HEK293T (cell line): ENCODE results near the gene SLC5A2.

Experiments
- CTCF ChIA-PET: fragments of 350-600 bp; formaldehyde crosslinking; extraction: SDS; loops from one replicate; lab custom pipeline; 2021; ENCODE audit warnings: antibody characterized with exemption, inconsistent platforms; lab: Yijun Ruan, JAX
- POLR2A ChIA-PET: fragments of 350-600 bp; formaldehyde crosslinking; extraction: SDS; loops from one replicate; lab custom pipeline; 2020; ENCODE audit warnings: antibody characterized with exemption, inconsistent platforms; lab: Yijun Ruan, JAX
- DNase-seq: peaks from one replicate; pipeline ENCODE4 v3.0.0; 2012; ENCODE audit warnings: mixed read lengths; ENCODE audit errors: extremely low spot score
- ARNT ChIP-seq: fragments of 450-650 bp; IDR thresholded peaks from 2 replicates; pipeline ENCODE4 v1.6.1; 2017; ENCODE audit warnings: mild to moderate bottlenecking
- BHLHE40 ChIP-seq: fragments of 450-650 bp; IDR thresholded peaks from 2 replicates; pipeline ENCODE4 v1.6.1; 2016; ENCODE audit warnings: mild to moderate bottlenecking, moderate library complexity, borderline replicate concordance
- CTBP1 ChIP-seq: fragments of 450-650 bp; IDR thresholded peaks from 2 replicates; pipeline ENCODE4 v1.6.1; 2016; ENCODE audit warnings: borderline replicate concordance
- ELF4 ChIP-seq: fragments of 450-650 bp; IDR thresholded peaks from 2 replicates; pipeline ENCODE4 v1.6.1; 2017; ENCODE audit warnings: antibody characterized with exemption
- FOXA1 ChIP-seq: fragments of 450-650 bp; IDR thresholded peaks from 2 replicates; pipeline ENCODE4 v1.6.1; 2016; ENCODE audit warnings: mild to moderate bottlenecking
- FOXK2 ChIP-seq: fragments of 450-650 bp; IDR thresholded peaks from 2 replicates; pipeline ENCODE4 v1.6.1; 2016; ENCODE audit warnings: mild to moderate bottlenecking
- FOXM1 ChIP-seq: fragments of 450-650 bp; IDR thresholded peaks from 2 replicates; pipeline ENCODE4 v1.6.1; 2017; ENCODE audit warnings: mild to moderate bottlenecking, borderline replicate concordance
- HDGF ChIP-seq: fragments of 450-650 bp; IDR thresholded peaks from 2 replicates; pipeline ENCODE4 v1.6.1; 2017; ENCODE audit warnings: antibody characterized with exemption, borderline replicate concordance
- L3MBTL2 ChIP-seq: fragments of 450-650 bp; conservative IDR thresholded peaks from 2 replicates; pipeline ENCODE4 v1.6.1; 2016; ENCODE audit warnings: mild to moderate bottlenecking
- LEF1 ChIP-seq: fragments of 450-650 bp; IDR thresholded peaks from 2 replicates; pipeline ENCODE4 v1.6.1; 2017; ENCODE audit warnings: mild to moderate bottlenecking, borderline replicate concordance
- NFRKB ChIP-seq: fragments of 450-650 bp; IDR thresholded peaks from 2 replicates; pipeline ENCODE4 v1.6.1; 2016; ENCODE audit warnings: mild to moderate bottlenecking, moderate library complexity
- SP1 ChIP-seq: fragments of 450-650 bp; IDR thresholded peaks from 2 replicates; pipeline ENCODE4 v1.6.1; 2017
- SUZ12 ChIP-seq: fragments of 450-650 bp; IDR thresholded peaks from 2 replicates; pipeline ENCODE4 v1.6.1; 2016; ENCODE audit warnings: mild to moderate bottlenecking
- TARDBP ChIP-seq: fragments of 450-650 bp; IDR thresholded peaks from 2 replicates; pipeline ENCODE4 v1.6.1; 2016
- ZNF384 ChIP-seq: fragments of 450-650 bp; IDR thresholded peaks from 2 replicates; pipeline ENCODE4 v1.6.1; 2016
- TF ChIP-seq, protein P1 (sequence below): fragments of 450-650 bp; IDR thresholded peaks from 2 replicates; pipeline ENCODE4 v1.6.1; 2016

SLC5A2 gene

DNA sequence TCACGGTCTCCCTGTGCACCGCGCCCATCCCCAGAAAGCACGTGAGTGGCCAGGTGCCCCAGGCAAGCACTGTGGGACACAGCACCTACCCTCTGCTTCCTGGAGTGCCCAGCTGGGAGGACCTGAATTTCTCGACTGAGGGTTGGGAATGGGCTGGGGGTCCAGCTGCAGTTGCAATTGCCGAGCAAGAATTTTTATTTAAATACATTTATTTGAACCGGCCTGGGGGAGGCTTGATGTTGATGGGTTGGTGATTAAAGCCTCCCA is 6.3 kb downstream of the SLC5A2 start:
- CTCF ChIA-PET = no interaction called here
- POLR2A ChIA-PET = no interaction called here
- no peak for DNase-seq
- TF ChIP-seq FOXM1 (no peak), HDGF (no peak), FOXA1 (no peak), BHLHE40 (no peak)
- TF ChIP-seq, protein P1, sequence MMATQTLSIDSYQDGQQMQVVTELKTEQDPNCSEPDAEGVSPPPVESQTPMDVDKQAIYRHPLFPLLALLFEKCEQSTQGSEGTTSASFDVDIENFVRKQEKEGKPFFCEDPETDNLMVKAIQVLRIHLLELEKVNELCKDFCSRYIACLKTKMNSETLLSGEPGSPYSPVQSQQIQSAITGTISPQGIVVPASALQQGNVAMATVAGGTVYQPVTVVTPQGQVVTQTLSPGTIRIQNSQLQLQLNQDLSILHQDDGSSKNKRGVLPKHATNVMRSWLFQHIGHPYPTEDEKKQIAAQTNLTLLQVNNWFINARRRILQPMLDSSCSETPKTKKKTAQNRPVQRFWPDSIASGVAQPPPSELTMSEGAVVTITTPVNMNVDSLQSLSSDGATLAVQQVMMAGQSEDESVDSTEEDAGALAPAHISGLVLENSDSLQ = no peak

DNA sequence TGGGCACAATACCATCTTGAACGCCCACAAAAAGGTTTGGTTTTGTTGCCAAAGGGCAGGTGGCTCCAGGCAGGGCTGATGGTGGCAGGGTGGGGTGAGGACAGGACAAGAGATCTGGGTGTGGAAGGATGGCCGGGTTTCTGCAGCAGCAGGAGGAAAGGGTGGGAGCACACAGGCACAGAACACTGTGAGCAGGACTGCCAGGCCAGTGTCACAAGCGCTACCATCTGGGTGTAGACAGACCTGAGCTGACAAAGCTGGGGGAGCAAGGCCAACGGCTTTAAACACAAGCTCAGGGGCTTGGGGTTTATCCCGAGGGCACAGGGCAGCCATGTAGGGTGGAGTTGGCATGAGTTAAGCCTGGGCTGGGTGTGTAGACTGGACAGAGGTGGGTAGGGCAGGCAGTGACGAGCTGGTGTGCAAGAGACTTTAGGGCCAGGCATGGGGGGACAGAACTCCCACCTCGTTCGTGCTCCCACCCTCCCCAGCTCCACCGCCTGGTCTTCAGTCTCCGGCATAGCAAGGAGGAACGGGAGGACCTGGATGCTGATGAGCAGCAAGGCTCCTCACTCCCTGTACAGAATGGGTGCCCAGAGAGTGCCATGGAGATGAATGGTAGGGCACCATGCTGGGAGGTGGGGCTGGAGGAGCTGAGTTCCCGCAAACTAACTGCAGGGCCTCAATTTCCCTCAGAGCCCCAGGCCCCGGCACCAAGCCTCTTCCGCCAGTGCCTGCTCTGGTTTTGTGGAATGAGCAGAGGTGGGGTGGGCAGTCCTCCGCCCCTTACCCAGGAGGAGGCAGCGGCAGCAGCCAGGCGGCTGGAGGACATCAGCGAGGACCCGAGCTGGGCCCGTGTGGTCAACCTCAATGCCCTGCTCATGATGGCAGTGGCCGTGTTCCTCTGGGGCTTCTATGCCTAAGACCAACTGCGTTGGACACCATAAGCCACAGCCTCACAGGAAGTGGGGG is 7.0 kb downstream of the SLC5A2 start:
- TF ChIP-seq FOXK2 = no peak
- no peak for TF ChIP-seq ELF4
- no peak for TF ChIP-seq L3MBTL2
- TF ChIP-seq, protein P1 = no peak
- no peak for TF ChIP-seq HDGF
- TF ChIP-seq ZNF384 = no peak
- no peak for TF ChIP-seq SP1
- TF ChIP-seq NFRKB = no peak
- TF ChIP-seq BHLHE40 = no peak
- no peak for TF ChIP-seq SUZ12
- TF ChIP-seq TARDBP = no peak
- no peak for TF ChIP-seq LEF1
- ChIA-PET POLR2A (interaction anchor here (1.1 kb wide), 1 partner anchor 18 kb away, joined by 3 read pairs; the partner anchor contains the start of gene RUSF1), CTCF (no interaction called here)
- no peak for DNase-seq

DNA sequence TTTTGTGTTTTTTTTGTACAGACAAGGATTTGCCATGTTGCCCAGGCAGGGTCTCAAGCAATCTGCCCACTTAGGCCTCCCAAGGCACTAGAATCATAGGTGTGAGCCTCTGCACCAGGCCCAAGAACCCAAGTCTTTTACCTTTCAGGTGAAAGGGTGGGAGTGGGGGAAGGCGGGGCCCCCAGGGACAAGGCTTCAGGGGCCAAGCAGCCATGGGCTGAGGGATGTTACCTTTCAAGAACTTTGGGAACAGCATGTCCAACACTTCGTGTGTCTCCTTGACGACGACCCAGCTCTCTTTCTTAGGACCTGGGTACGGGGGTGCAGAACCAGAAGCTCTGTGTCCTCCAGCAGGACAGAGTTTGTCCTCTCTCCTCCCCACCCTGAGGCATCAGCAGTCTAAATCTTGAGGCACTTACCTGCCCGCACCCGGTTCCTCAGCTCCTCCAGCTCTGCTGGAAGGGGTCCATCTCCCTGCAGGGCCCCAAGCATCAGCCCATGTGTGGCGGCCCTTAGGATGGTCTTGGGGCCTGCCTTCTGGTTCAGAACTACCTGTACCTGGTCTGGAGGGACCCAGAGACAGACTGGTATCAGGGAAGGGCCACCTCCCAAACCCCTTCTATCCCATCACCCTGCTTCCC is 9.0 kb downstream of the SLC5A2 start:
- TF ChIP-seq NFRKB (no peak), ZNF384 (no peak), CTBP1 (no peak), FOXM1 (no peak), FOXK2 (no peak), LEF1 (no peak), SP1 (no peak), SUZ12 (no peak), L3MBTL2 (no peak), FOXA1 (no peak), BHLHE40 (no peak), ELF4 (no peak), TARDBP (no peak), HDGF (no peak), ARNT (no peak)
- TF ChIP-seq, protein P1 = no peak
- CTCF ChIA-PET = interaction anchor here (0.5 kb wide), 1 partner anchor 48 kb away, joined by 3 read pairs; no protein-coding TSS in a partner anchor
- DNase-seq = no peak
- POLR2A ChIA-PET = no interaction called here

DNA sequence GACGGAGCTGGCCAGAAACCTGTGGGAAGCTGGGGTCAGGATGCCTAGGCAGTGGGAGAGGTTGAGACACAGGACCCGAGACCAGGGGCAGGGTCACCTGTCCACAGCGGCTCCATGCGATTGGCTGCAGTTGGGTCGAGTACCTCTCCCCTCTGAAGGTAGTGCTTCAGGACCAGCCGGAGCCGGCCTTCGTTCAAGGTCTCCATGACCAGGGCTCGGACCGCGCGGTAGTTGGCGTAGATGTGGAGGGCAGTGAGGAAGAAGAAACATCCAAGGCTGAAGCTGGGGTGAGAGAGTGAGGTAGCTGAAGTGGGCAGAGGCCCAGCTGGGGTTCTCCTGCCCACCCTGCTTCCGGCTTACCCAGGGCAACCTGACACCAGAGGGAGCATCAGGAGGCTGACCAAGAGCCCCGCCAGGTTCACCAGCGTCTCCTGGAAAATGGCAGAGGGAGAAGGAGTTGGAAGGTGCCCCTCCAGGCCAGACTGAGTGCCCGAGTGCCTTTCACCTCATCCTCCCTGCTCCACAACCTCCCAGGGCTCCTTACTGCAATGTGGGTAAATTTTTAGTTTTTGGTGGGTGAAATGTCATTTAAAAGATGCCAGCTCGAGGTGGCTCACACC is 10.7 kb downstream of the SLC5A2 start:
- DNase-seq = no peak
- ChIA-PET CTCF (no interaction called here), POLR2A (interaction anchor here (1.0 kb wide), 1 partner anchor 15 kb away, joined by 4 read pairs; the partner anchor contains the start of gene RUSF1)
- no peak for TF ChIP-seq CTBP1
- TF ChIP-seq ARNT = no peak
- TF ChIP-seq SP1 = no peak
- no peak for TF ChIP-seq FOXK2
- no peak for TF ChIP-seq ZNF384
- TF ChIP-seq, protein P1 = no peak
- no peak for TF ChIP-seq ELF4
- TF ChIP-seq TARDBP = no peak
- TF ChIP-seq FOXA1 = no peak
- TF ChIP-seq SUZ12 = no peak
- no peak for TF ChIP-seq NFRKB

DNA sequence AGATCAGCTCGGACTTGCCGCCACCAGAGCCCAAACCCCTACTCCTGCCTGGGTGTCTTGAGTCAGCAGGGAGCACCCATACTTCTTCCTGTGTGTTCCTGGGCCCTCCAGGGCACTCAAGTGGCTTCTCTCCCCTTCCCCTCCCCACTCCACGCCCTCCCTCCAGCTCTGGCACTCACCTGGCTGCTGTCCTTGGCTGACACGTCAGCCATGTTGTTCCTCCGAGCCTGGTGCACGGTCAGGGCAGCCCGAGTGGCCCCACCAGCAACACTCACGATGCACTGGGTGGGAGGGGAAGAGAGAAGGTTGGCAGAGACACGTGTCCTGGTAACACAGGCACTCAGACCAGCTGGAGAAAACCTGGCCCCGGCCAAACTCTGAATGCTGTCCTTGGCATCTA is 13.7 kb downstream of the SLC5A2 start:
- no peak for TF ChIP-seq FOXK2
- TF ChIP-seq HDGF = no peak

More for the DNA sequence above, 13.7 kb downstream of the SLC5A2 start:
- DNase-seq = no peak
- CTCF ChIA-PET = no interaction called here
- POLR2A ChIA-PET = interaction anchor here (0.8 kb wide), 1 partner anchor 11 kb away, joined by 3 read pairs; the partner anchor contains the start of gene RUSF1
